SK-N-MC (cell line): ENCODE measurements around the gene ASTN2.

Experiments used
- EZH2 ChIP-seq: fragments of 200-600 bp; sonication (generic); IDR thresholded peaks from one replicate; pipeline ENCODE4 v1.6.1; 2017; ENCODE audit warnings: antibody characterized with exemption
- FOXP2 ChIP-seq: optimal IDR thresholded peaks from 2 replicates; pipeline ENCODE3; 2011; ENCODE audit warnings: mild to moderate bottlenecking, moderate library complexity; ENCODE audit not compliant: insufficient read depth; ENCODE audit errors: extremely low read length, control extremely low read depth
- POLR2AphosphoS5 ChIP-seq: IDR thresholded peaks from 2 replicates; pipeline ENCODE4 v1.6.1; 2012; ENCODE audit warnings: mild to moderate bottlenecking, low read depth, low read length, borderline replicate concordance

GRCh38 chr9:116416421-116416820 is 998.4 kb downstream of the ASTN2 start:
- TF ChIP-seq EZH2 (no peak), POLR2AphosphoS5 (no peak), FOXP2 (no peak)
